ENCODE data around the gene MAGEA9B. TPM values are rescaled to one million over a fixed set of nuclear protein-coding genes. Genes with fewer than 3 reads are reported as not detected.
"Not testable (repeated sequence)": the region's sequence is repeated elsewhere in the genome, so short reads cannot be mapped to it uniquely, and the experiment has no call there.

The MAGEA9B gene
- total and polyA plus RNA-seq, 12 donors: not detected

- no CpG with 5 or more reads among the region's 17 CpGs for WGBS, 4 donors
- H3K4me3 ChIP-seq; DNase-seq; H3K27me3 ChIP-seq; H3K4me1 ChIP-seq (replicated peaks in 1 of 2); H3K9me3 ChIP-seq (replicated peaks in 1 of 3); H3K27ac ChIP-seq; H3K36me3 ChIP-seq (replicated peaks in 1 of 2); intact Hi-C loops (cut with DNase I): not testable (repeated sequence)
Measured at GRCh38 chrX:149595214-149595613, 8.0 kb upstream of the MAGEA9B start, which contains the start of gene HSFX2. HSFX2 (minus strand) TSS chrX:149595314; CDS start chrX:149594700, 614 bp downstream.

- intact Hi-C loops (cut with DNase I); H3K27me3 ChIP-seq; H3K4me3 ChIP-seq; H3K9me3 ChIP-seq (replicated peaks in 1 of 3); H3K4me1 ChIP-seq (replicated peaks in 1 of 2); H3K36me3 ChIP-seq (replicated peaks in 1 of 2); DNase-seq; H3K27ac ChIP-seq: not testable (repeated sequence)
- WGBS, 4 donors: no CpG with 5 or more reads among the region's 7 CpGs
Measured at GRCh38 chrX:149590993-149591392, 3.7 kb upstream of the MAGEA9B start.

- 74 to 91% (median 88%) methylated on average over 5 to 6 of the region's 17 CpGs; no CpG with 5 or more reads in 1 of the 4 donors for WGBS, 4 donors
- H3K27me3 ChIP-seq; intact Hi-C loops (cut with DNase I); H3K4me3 ChIP-seq; H3K9me3 ChIP-seq (replicated peaks in 1 of 3); H3K27ac ChIP-seq; H3K36me3 ChIP-seq (replicated peaks in 1 of 2); H3K4me1 ChIP-seq (replicated peaks in 1 of 2); DNase-seq: not testable (repeated sequence)
Measured at GRCh38 chrX:149585631-149586030, 1.6 kb downstream of the MAGEA9B start.

GRCh38 chrX:149573456-149573855, 13.8 kb downstream of the MAGEA9B start:
- intact Hi-C loops (cut with DNase I); H3K36me3 ChIP-seq (replicated peaks in 1 of 2): not testable (repeated sequence)
- WGBS, 4 donors: no CpG with 5 or more reads among the region's 1 CpG

GRCh38 chrX:149572743-149573142, 14.5 kb downstream of the MAGEA9B start:
- Histone ChIP-seq H3K4me1 (replicated peaks in 1 of 2) (no peaks in the 10 kb centered on the region), H3K27me3 (peaks cover 10% of the 10 kb centered on the region), H3K4me3 (no peak overlapping the region), H3K36me3 (replicated peaks in 1 of 2) (no peaks in the 10 kb centered on the region), H3K9me3 (replicated peaks in 1 of 3) (no peaks in the 10 kb centered on the region), H3K27ac (no peak overlapping the region)
- WGBS, 4 donors: 39 to 50% (median 47%) methylated on average over 1 of the region's 1 CpG
- intact Hi-C loops (cut with DNase I): no loop called here
- TF ChIP-seq POLR2A (IDR thresholded peaks at IDR 0.05) (no peak), CTCF (IDR thresholded peaks at IDR 0.05) (no peak)
- DNase-seq: no peak

More at GRCh38 chrX:149573456-149573855, 13.8 kb downstream of the MAGEA9B start:
- not testable (repeated sequence) for H3K4me3 ChIP-seq; H3K4me1 ChIP-seq (replicated peaks in 1 of 2); H3K27ac ChIP-seq; DNase-seq; H3K27me3 ChIP-seq; H3K9me3 ChIP-seq (replicated peaks in 1 of 3)

GRCh38 chrX:149571770-149572169, 15.5 kb downstream of the MAGEA9B start:
- Histone ChIP-seq H3K4me1 (replicated peaks in 1 of 2) (no peaks in the 10 kb centered on the region), H3K9me3 (replicated peaks in 1 of 3) (no peaks in the 10 kb centered on the region), H3K27me3 (peaks cover 10% of the 10 kb centered on the region), H3K36me3 (replicated peaks in 1 of 2) (no peaks in the 10 kb centered on the region), H3K27ac (no peak overlapping the region), H3K4me3 (no peak overlapping the region)
- intact Hi-C loops (cut with DNase I): no loop called here
- WGBS, 4 donors: 65 to 87% (median 75%) methylated on average over 7 of the region's 7 CpGs
- TF ChIP-seq POLR2A (IDR thresholded peaks at IDR 0.05): no peak
- no peak for TF ChIP-seq CTCF (IDR thresholded peaks at IDR 0.05)
- no peak for DNase-seq
